Upper lobe of right lung (tissue), 1 donor: ENCODE measurements around the gene CHD2. TPM values are rescaled to one million over a fixed set of nuclear protein-coding genes. Genes with fewer than 3 reads are reported as not detected.

Experiments
- ATAC-seq: fragments of 200-7000 bp; cut with Tn5 transposase; one replicate; pipeline ENCODE4 v1.9.1; 2020; ENCODE audit warnings: mild to moderate bottlenecking, moderate library complexity
- DNase-seq: peaks from one replicate; pipeline ENCODE4 v3.0.0-alpha.2; 2020
- H3K27ac ChIP-seq: fragments of 200-600 bp; one replicate; pipeline ENCODE4 v1.8.0; 2022
- H3K27me3 ChIP-seq: fragments of 200-600 bp; one replicate; pipeline ENCODE4 v1.8.0; 2022; ENCODE audit warnings: mild to moderate bottlenecking
- H3K36me3 ChIP-seq: fragments of 200-600 bp; one replicate; pipeline ENCODE4 v1.8.0; 2022
- H3K4me1 ChIP-seq: fragments of 200-600 bp; one replicate; pipeline ENCODE4 v1.8.0; 2022
- H3K4me3 ChIP-seq: fragments of 200-600 bp; one replicate; pipeline ENCODE4 v1.8.0; 2022; ENCODE audit warnings: mild to moderate bottlenecking
- H3K9me3 ChIP-seq: fragments of 200-600 bp; one replicate; pipeline ENCODE4 v1.8.0; 2022
- CTCF ChIP-seq: fragments of 200-600 bp; IDR thresholded peaks from one replicate; pipeline ENCODE4 v1.8.0; 2022; ENCODE audit warnings: antibody characterized with exemption
- intact Hi-C: fragments of 100-400 bp; cut with DNase I; formaldehyde crosslinking; loops from one replicate; pipeline ENCODE4 v1.11.0; 2022
- total RNA-seq: library from RNA; stranded (reverse); fragmentation: NEBNext Ultra II Directional; extraction: Animal tissue kit (Norgen Biotek cat#: 25700); gene quantifications from one replicate; pipeline ENCODE4 v1.2.1, GENCODE V29; 2021
- donor health status: DM: no; HTN: yes; CAD: no; lungs with severe emphysema.

CHD2 gene
- total RNA-seq, 1 donor from 2014 or later: 161 TPM

GRCh38 chr15:92901072-92901761, 1.1 kb downstream of the CHD2 start:
- ATAC-seq: no peak
- no peak for TF ChIP-seq CTCF
- no peak for DNase-seq
- H3K4me3 ChIP-seq: peak overlapping the region; percentile 67
- peaks cover 30% of the 10 kb centered on the region for H3K4me1 ChIP-seq
- intact Hi-C loops: no loop called here
- H3K36me3 ChIP-seq: peaks cover 24% of the 10 kb centered on the region
- no peaks in the 10 kb centered on the region for H3K9me3 ChIP-seq
- H3K27ac ChIP-seq: peak overlapping the region; percentile 99
- no peaks in the 10 kb centered on the region for H3K27me3 ChIP-seq

GRCh38 chr15:92901995-92902394, 1.9 kb downstream of the CHD2 start:
- intact Hi-C loops: no loop called here
- Histone ChIP-seq H3K36me3 (peaks cover 24% of the 10 kb centered on the region), H3K27ac (peak overlapping the region; percentile 99), H3K27me3 (no peaks in the 10 kb centered on the region), H3K4me3 (peak overlapping the region; percentile 67), H3K9me3 (no peaks in the 10 kb centered on the region), H3K4me1 (peaks cover 30% of the 10 kb centered on the region)
- TF ChIP-seq CTCF: no peak
- DNase-seq: no peak
- ATAC-seq: no peak

- peaks cover 18% of the 10 kb centered on the region for H3K36me3 ChIP-seq
- intact Hi-C loops: no loop called here
- H3K4me1 ChIP-seq: peaks cover 40% of the 10 kb centered on the region
- peak overlapping the region; percentile 99 for H3K27ac ChIP-seq
- H3K27me3 ChIP-seq: no peaks in the 10 kb centered on the region
- no peaks in the 10 kb centered on the region for H3K9me3 ChIP-seq
- H3K4me3 ChIP-seq: peak overlapping the region; percentile 67
- TF ChIP-seq CTCF: no peak
- no peak for DNase-seq
- ATAC-seq: no peak
Observed at GRCh38 chr15:92902737-92903593, 2.8 kb downstream of the CHD2 start.

GRCh38 chr15:92903631-92903965, 3.5 kb downstream of the CHD2 start:
- peaks cover 42% of the 10 kb centered on the region for H3K4me1 ChIP-seq
- intact Hi-C loops: no loop called here

More at GRCh38 chr15:92903631-92903965, 3.5 kb downstream of the CHD2 start:
- Histone ChIP-seq H3K36me3 (peaks cover 11% of the 10 kb centered on the region), H3K9me3 (no peaks in the 10 kb centered on the region), H3K27ac (peak overlapping the region; percentile 99), H3K27me3 (no peaks in the 10 kb centered on the region), H3K4me3 (peak overlapping the region; percentile 67)
- ATAC-seq (no peak), DNase-seq (no peak)
- no peak for TF ChIP-seq CTCF
